GM12891 (cell line): ENCODE results near the gene THADA.
"Not testable (repeated sequence)": the region's sequence is repeated elsewhere in the genome, so short reads cannot be mapped to it uniquely, and the experiment has no call there.

ENCODE experiments used
- DNase-seq: peaks from one replicate; pipeline ENCODE4 v3.0.0; 2011; ENCODE audit warnings: low spot score; ENCODE audit not compliant: insufficient read length
- FAIRE-seq: peaks from 2 replicates; lab custom pipeline; 2011; peaks lifted over from hg19 to GRCh38; lab: Jason Lieb, UNC
- PAX5 ChIP-seq: IDR thresholded peaks from 2 replicates; pipeline ENCODE4 v1.6.1; 2011; ENCODE audit warnings: low read length, moderate library complexity, mild to moderate bottlenecking; ENCODE audit not compliant: insufficient read depth, severe bottlenecking
- POLR2A ChIP-seq: IDR thresholded peaks from 2 replicates; pipeline ENCODE4 v1.6.1; 2011; ENCODE audit warnings: low read depth, low read length, control low read depth
- POLR2AphosphoS5 ChIP-seq: IDR thresholded peaks from 2 replicates; pipeline ENCODE4 v1.6.1; 2011; ENCODE audit warnings: low read depth, low read length, control low read depth
- POU2F2 ChIP-seq: IDR thresholded peaks from 2 replicates; pipeline ENCODE4 v1.6.1; 2011; ENCODE audit warnings: low read depth, mild to moderate bottlenecking, control low read depth, low read length, moderate library complexity
- SPI1 ChIP-seq: IDR thresholded peaks from 2 replicates; pipeline ENCODE4 v1.6.1; 2011; ENCODE audit warnings: low read depth, low read length, control low read depth
- TAF1 ChIP-seq: IDR thresholded peaks from 2 replicates; pipeline ENCODE4 v1.6.1; 2011; ENCODE audit warnings: low read depth, low read length, control low read depth

Gene THADA

GRCh38 chr2:43540021-43540779, 55.6 kb downstream of the THADA start:
- TF ChIP-seq POLR2AphosphoS5 (no peak), TAF1 (no peak), POLR2A (no peak), SPI1 (no peak), PAX5 (no peak), POU2F2 (no peak)
- DNase-seq (no peak), FAIRE-seq (no peak)

GRCh38 chr2:43539436-43539835, 56.4 kb downstream of the THADA start:
- TF ChIP-seq POLR2AphosphoS5 (no peak), TAF1 (no peak), SPI1 (no peak), PAX5 (no peak), POU2F2 (no peak), POLR2A (no peak)
- no peak for DNase-seq
- FAIRE-seq, result no peak

GRCh38 chr2:43538034-43538670, 57.7 kb downstream of the THADA start:
- DNase-seq, result no peak
- peak; percentile 45 for FAIRE-seq
- TF ChIP-seq PAX5, result no peak

- FAIRE-seq, result no peak
- TF ChIP-seq POLR2AphosphoS5 (no peak), PAX5 (no peak), POU2F2 (no peak), SPI1 (no peak), TAF1 (no peak), POLR2A (no peak)
- DNase-seq, result no peak
Measured at GRCh38 chr2:43537137-43537536, 58.7 kb downstream of the THADA start.

- TF ChIP-seq PAX5 (no peak), SPI1 (no peak), POLR2A (no peak), POU2F2 (no peak), TAF1 (no peak), POLR2AphosphoS5 (no peak)
- DNase-seq (no peak), FAIRE-seq (no peak)
Measured at GRCh38 chr2:43534569-43534968, 61.3 kb downstream of the THADA start.

- DNase-seq, FAIRE-seq: not testable (repeated sequence)
Measured at GRCh38 chr2:43532572-43532971, 63.3 kb downstream of the THADA start.

GRCh38 chr2:43531251-43531650, 64.6 kb downstream of the THADA start:
- no peak for DNase-seq
- no peak for FAIRE-seq
- TF ChIP-seq TAF1 (no peak), POLR2A (no peak), POLR2AphosphoS5 (no peak), SPI1 (no peak), PAX5 (no peak), POU2F2 (no peak)

GRCh38 chr2:43526994-43527393, 68.8 kb downstream of the THADA start:
- TF ChIP-seq POLR2A, result no peak
- no peak for TF ChIP-seq POLR2AphosphoS5
- TF ChIP-seq POU2F2, result no peak
- TF ChIP-seq TAF1, result no peak
- no peak for TF ChIP-seq SPI1
- TF ChIP-seq PAX5, result no peak
- DNase-seq, result no peak
- FAIRE-seq, result no peak

- FAIRE-seq (no peak), DNase-seq (no peak)
- TF ChIP-seq SPI1 (no peak), PAX5 (no peak), POU2F2 (no peak), POLR2A (no peak), TAF1 (no peak), POLR2AphosphoS5 (no peak)
Measured at GRCh38 chr2:43525506-43525905, 70.3 kb downstream of the THADA start.

GRCh38 chr2:43524177-43524965, 71.5 kb downstream of the THADA start:
- no peak for TF ChIP-seq POU2F2
- no peak for TF ChIP-seq POLR2AphosphoS5
- TF ChIP-seq PAX5, result no peak
- TF ChIP-seq TAF1, result no peak
- TF ChIP-seq SPI1, result no peak
- no peak for TF ChIP-seq POLR2A
- FAIRE-seq, result no peak
- DNase-seq, result no peak
